Measurements from ENCODE around the gene AMACR.

DNA sequence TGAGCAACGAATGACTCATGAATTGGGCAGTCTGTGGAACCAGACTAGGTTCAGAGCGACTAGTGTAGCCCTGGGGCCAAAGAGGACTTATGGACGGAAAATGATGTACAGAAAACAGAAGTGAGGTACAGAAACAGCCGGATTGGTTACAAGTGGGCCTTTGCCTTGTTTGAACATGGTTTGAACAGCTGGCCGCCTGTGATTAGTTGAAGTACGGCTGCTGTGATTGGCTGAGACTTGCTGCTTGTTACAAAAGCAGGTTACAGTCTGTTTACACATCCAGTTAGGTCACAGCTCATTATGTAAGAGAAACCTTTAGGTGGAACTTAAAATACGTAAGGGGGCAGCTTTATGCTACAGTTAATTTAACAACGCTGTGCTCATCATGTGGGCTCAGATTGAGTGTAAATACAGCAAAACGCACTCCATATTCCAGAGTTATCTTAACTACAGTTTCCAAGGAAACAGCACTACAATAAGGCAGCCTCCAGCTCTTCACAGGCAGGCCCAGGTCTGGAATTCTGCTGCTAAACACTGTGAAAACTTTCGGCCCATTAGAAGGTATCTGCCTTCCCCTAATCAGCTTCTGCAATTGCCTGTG, 6.5 kb downstream of the AMACR start:
- no peak for TF ChIP-seq POLR2A (IDR thresholded peaks at IDR 0.05; ENCODE audit: low read depth, low read length)
- TF ChIP-seq, protein P1, sequence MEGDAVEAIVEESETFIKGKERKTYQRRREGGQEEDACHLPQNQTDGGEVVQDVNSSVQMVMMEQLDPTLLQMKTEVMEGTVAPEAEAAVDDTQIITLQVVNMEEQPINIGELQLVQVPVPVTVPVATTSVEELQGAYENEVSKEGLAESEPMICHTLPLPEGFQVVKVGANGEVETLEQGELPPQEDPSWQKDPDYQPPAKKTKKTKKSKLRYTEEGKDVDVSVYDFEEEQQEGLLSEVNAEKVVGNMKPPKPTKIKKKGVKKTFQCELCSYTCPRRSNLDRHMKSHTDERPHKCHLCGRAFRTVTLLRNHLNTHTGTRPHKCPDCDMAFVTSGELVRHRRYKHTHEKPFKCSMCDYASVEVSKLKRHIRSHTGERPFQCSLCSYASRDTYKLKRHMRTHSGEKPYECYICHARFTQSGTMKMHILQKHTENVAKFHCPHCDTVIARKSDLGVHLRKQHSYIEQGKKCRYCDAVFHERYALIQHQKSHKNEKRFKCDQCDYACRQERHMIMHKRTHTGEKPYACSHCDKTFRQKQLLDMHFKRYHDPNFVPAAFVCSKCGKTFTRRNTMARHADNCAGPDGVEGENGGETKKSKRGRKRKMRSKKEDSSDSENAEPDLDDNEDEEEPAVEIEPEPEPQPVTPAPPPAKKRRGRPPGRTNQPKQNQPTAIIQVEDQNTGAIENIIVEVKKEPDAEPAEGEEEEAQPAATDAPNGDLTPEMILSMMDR (IDR thresholded peaks at IDR 0.05; ENCODE audit: extremely low read depth in 1 of 2, insufficient read depth in 1 of 2, low read depth in 1 of 2, low read length in 2 of 2): no peak
- TF ChIP-seq, protein P2, sequence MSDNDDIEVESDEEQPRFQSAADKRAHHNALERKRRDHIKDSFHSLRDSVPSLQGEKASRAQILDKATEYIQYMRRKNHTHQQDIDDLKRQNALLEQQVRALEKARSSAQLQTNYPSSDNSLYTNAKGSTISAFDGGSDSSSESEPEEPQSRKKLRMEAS (IDR thresholded peaks at IDR 0.05; ENCODE audit: insufficient read depth, insufficient read length): no peak
- no peak for TF ChIP-seq POLR2AphosphoS5 (IDR thresholded peaks at IDR 0.05; ENCODE audit: insufficient read depth, low read depth, low read length)
- TF ChIP-seq JUN (IDR thresholded peaks at IDR 0.05; ENCODE audit: borderline replicate concordance, insufficient read depth, insufficient read length, low read depth): no peak
- TF ChIP-seq EZH2 (IDR thresholded peaks at IDR 0.05; ENCODE audit: borderline replicate concordance, low read depth, low read length, severe bottlenecking): no peak
